HG03280 (cell line): ENCODE measurements around the gene GARIN5B.

Experiments
- ATAC-seq: cut with Tn5 transposase; IDR thresholded peaks from one replicate; pipeline ENCODE4 v1.9.1; 2021; ENCODE audit warnings: mild to moderate bottlenecking, moderate library complexity; ENCODE audit not compliant: unreplicated experiment

GARIN5B gene

GRCh38 chr19:55372316-55373081, 9.4 kb upstream of the GARIN5B start:
- ATAC-seq, result no peak

- no peak for ATAC-seq
Observed at GRCh38 chr19:55370305-55370988, 7.4 kb upstream of the GARIN5B start, which contains the start of gene IL11. Gene IL11, minus strand, starts transcription at chr19:55370463. Its CDS starts 153 bp downstream, at chr19:55370310.

GRCh38 chr19:55369653-55370304, 6.7 kb upstream of the GARIN5B start:
- no peak for ATAC-seq

GRCh38 chr19:55368701-55369563, 5.9 kb upstream of the GARIN5B start:
- no peak for ATAC-seq

- ATAC-seq, result no peak
Observed at GRCh38 chr19:55368106-55368505, 5.0 kb upstream of the GARIN5B start.

- no peak for ATAC-seq
Observed at GRCh38 chr19:55366790-55367189, 3.7 kb upstream of the GARIN5B start.

- no peak for ATAC-seq
Observed at GRCh38 chr19:55365964-55366363, 2.9 kb upstream of the GARIN5B start.

- no peak for ATAC-seq
Observed at GRCh38 chr19:55365245-55365644, 2.2 kb upstream of the GARIN5B start.

GRCh38 chr19:55362174-55362989, 678 bp downstream of the GARIN5B start:
- no peak for ATAC-seq

- ATAC-seq, result no peak
Observed at GRCh38 chr19:55360902-55361301, 2.2 kb downstream of the GARIN5B start.

GRCh38 chr19:55358943-55359908, 3.8 kb downstream of the GARIN5B start:
- ATAC-seq, result no peak

- ATAC-seq, result no peak
Observed at GRCh38 chr19:55358493-55358892, 4.6 kb downstream of the GARIN5B start.

- ATAC-seq, result no peak
Observed at GRCh38 chr19:55355213-55355821, 7.7 kb downstream of the GARIN5B start.

- ATAC-seq, result no peak
Observed at GRCh38 chr19:55354698-55355212, 8.3 kb downstream of the GARIN5B start, which contains the start of gene COX6B2. Gene COX6B2, minus strand, starts transcription at chr19:55354719. Its CDS starts 198 bp downstream, at chr19:55354521.

GRCh38 chr19:55353803-55354697, 9.0 kb downstream of the GARIN5B start:
- no peak for ATAC-seq

GRCh38 chr19:55353356-55353802, 9.7 kb downstream of the GARIN5B start:
- ATAC-seq, result no peak

GRCh38 chr19:55352549-55353145, 10.4 kb downstream of the GARIN5B start:
- no peak for ATAC-seq
